IMR-90 (cell line): ENCODE measurements around the gene RASGEF1C. TPM values are rescaled to one million over a fixed set of nuclear protein-coding genes. Genes with fewer than 3 reads are reported as not detected.

Experiments
- ATAC-seq: fragments of 200-7000 bp; cut with Tn5 transposase; 2 replicates; pipeline ENCODE4 v1.9.1; 2020; ENCODE audit warnings: low read depth, mild to moderate bottlenecking, moderate library complexity
- BruUV-seq: library from RNA; stranded (reverse); fragments of 400-500 nt; replicated peaks from 2 replicates; lab custom pipeline; 2021; lab: Mats Ljungman, UMichigan
- CTCF ChIA-PET: fragments of 300-600 bp; formaldehyde crosslinking; extraction: SDS; loops from one replicate; lab custom pipeline; 2021; ENCODE audit warnings: antibody characterized with exemption; lab: Yijun Ruan, JAX
- POLR2A ChIA-PET: fragments of 300-600 bp; sonication (Branson Sonifier 250); formaldehyde crosslinking; loops from one replicate; lab custom pipeline; 2022; ENCODE audit warnings: antibody characterized with exemption; ENCODE audit not compliant: unreplicated experiment; lab: Charles Lee
- DNase-seq: peaks from one replicate; pipeline ENCODE4 v3.0.0; 2013
- H2AFZ ChIP-seq: replicated peaks from 2 replicates; pipeline ENCODE3; 2013; ENCODE audit warnings: low read length, mild to moderate bottlenecking; ENCODE audit not compliant: poor library complexity
- H2AK5ac ChIP-seq: 2 replicates; pipeline ENCODE4 v1.6.1; 2013; ENCODE audit warnings: low read depth, low read length, inconsistent platforms
- H2AK9ac ChIP-seq: replicated peaks from 2 replicates; pipeline ENCODE3; 2013; ENCODE audit warnings: mild to moderate bottlenecking, low read depth, low read length, moderate library complexity; ENCODE audit not compliant: poor library complexity
- H2BK120ac ChIP-seq: 2 replicates; pipeline ENCODE4 v1.6.1; 2013; ENCODE audit warnings: low read depth, low read length, inconsistent platforms
- H2BK15ac ChIP-seq: 3 replicates; pipeline ENCODE4 v1.6.1; 2013; ENCODE audit warnings: low read depth, low read length, inconsistent platforms
- H2BK20ac ChIP-seq: 2 replicates; pipeline ENCODE4 v1.6.1; 2013; ENCODE audit warnings: low read depth, mild to moderate bottlenecking, inconsistent platforms, low read length, moderate library complexity
- H2BK5ac ChIP-seq: 2 replicates; pipeline ENCODE4 v1.6.1; 2013; ENCODE audit warnings: mild to moderate bottlenecking, low read depth, low read length, inconsistent platforms; ENCODE audit not compliant: poor library complexity, severe bottlenecking
- H3K14ac ChIP-seq: replicated peaks from 2 replicates; pipeline ENCODE4 v1.6.1; 2013; ENCODE audit warnings: low read depth, low read length, inconsistent platforms
- H3K18ac ChIP-seq: 2 replicates; pipeline ENCODE4 v1.6.1; 2013; ENCODE audit warnings: low read depth, low read length, control low read depth
- H3K23ac ChIP-seq: 2 replicates; pipeline ENCODE4 v1.6.1; 2013; ENCODE audit warnings: low read depth, low read length, inconsistent platforms
- H3K27ac ChIP-seq: 2 replicates; pipeline ENCODE4 v1.5.1; 2013; ENCODE audit warnings: mild to moderate bottlenecking, control low read depth, low read length; ENCODE audit not compliant: insufficient read depth
- H3K27me3 ChIP-seq: 2 replicates; pipeline ENCODE4 v1.6.1; 2013; ENCODE audit warnings: low read length; ENCODE audit not compliant: control insufficient read depth, insufficient read depth
- H3K36me3 ChIP-seq: 2 replicates; pipeline ENCODE4 v1.6.1; 2013; ENCODE audit warnings: low read length, mixed read lengths; ENCODE audit not compliant: control insufficient read depth, insufficient read depth
- H3K4ac ChIP-seq: 2 replicates; pipeline ENCODE4 v1.6.1; 2013; ENCODE audit warnings: low read depth, low read length, inconsistent platforms
- H3K4me1 ChIP-seq: 2 replicates; pipeline ENCODE4 v1.6.1; 2013; ENCODE audit warnings: low read length, mixed read lengths; ENCODE audit not compliant: control insufficient read depth, insufficient read depth
- H3K4me2 ChIP-seq: 2 replicates; pipeline ENCODE4 v1.6.1; 2013; ENCODE audit warnings: low read depth, mild to moderate bottlenecking, control low read depth, low read length, moderate library complexity
- H3K4me3 ChIP-seq: 2 replicates; pipeline ENCODE4 v1.5.1; 2013; ENCODE audit warnings: low read depth, mild to moderate bottlenecking, control low read depth, low read length, moderate library complexity; ENCODE audit not compliant: insufficient read depth
- H3K56ac ChIP-seq: 2 replicates; pipeline ENCODE4 v1.6.1; 2013; ENCODE audit warnings: low read length, inconsistent platforms; ENCODE audit not compliant: insufficient read depth; ENCODE audit errors: extremely low read depth
- H3K79me1 ChIP-seq, 2 experiments: 2 replicates each; pipeline ENCODE4 v1.6.1; 2013; ENCODE audit warnings: low read length in 2 of 2, inconsistent platforms in 1 of 2, low read depth in 1 of 2
- H3K9ac ChIP-seq: 2 replicates; pipeline ENCODE4 v1.6.1; 2013; ENCODE audit warnings: low read depth, low read length, control low read depth
- H3K9me1 ChIP-seq: 2 replicates; pipeline ENCODE4 v1.6.1; 2013; ENCODE audit warnings: low read length, inconsistent platforms; ENCODE audit not compliant: insufficient read depth
- H3K9me3 ChIP-seq: 2 replicates; pipeline ENCODE4 v1.6.1; 2013; ENCODE audit warnings: low read length; ENCODE audit not compliant: control insufficient read depth, insufficient read depth
- H4K20me1 ChIP-seq: 2 replicates; pipeline ENCODE4 v1.6.1; 2013; ENCODE audit warnings: low read length, inconsistent platforms; ENCODE audit not compliant: insufficient read depth
- H4K5ac ChIP-seq: 2 replicates; pipeline ENCODE4 v1.6.1; 2013; ENCODE audit warnings: mild to moderate bottlenecking, low read depth, low read length, control low read depth
- H4K8ac ChIP-seq, 2 experiments: 2 replicates each; pipeline ENCODE4 v1.6.1; 2013; ENCODE audit warnings: low read depth in 2 of 2, low read length in 2 of 2, control low read depth in 1 of 2, inconsistent platforms in 1 of 2
- H4K91ac ChIP-seq: 2 replicates; pipeline ENCODE4 v1.6.1; 2013; ENCODE audit warnings: low read depth, low read length, inconsistent platforms; ENCODE audit not compliant: insufficient read depth
- BHLHE40 ChIP-seq: fragments of 150-350 bp; IDR thresholded peaks from 2 replicates; pipeline ENCODE4 v1.6.1; 2016; ENCODE audit warnings: mild to moderate bottlenecking, low read depth, low read length
- CEBPB ChIP-seq: IDR thresholded peaks from 2 replicates; pipeline ENCODE4 v1.6.1; 2012; ENCODE audit warnings: low read depth, low read length, improper control_type of control experiment
- CHD1 ChIP-seq: IDR thresholded peaks from 2 replicates; pipeline ENCODE4 v1.6.1; 2012; ENCODE audit warnings: low read depth, low read length, improper control_type of control experiment
- FOS ChIP-seq: fragments of 150-350 bp; IDR thresholded peaks from 2 replicates; pipeline ENCODE4 v1.6.1; 2016; ENCODE audit warnings: low read depth, low read length
- MAFK ChIP-seq: IDR thresholded peaks from 2 replicates; pipeline ENCODE4 v1.6.1; 2012; ENCODE audit warnings: low read depth, low read length, improper control_type of control experiment
- MAZ ChIP-seq: IDR thresholded peaks from 2 replicates; pipeline ENCODE4 v1.6.1; 2012; ENCODE audit warnings: low read depth, mild to moderate bottlenecking, low read length, improper control_type of control experiment, moderate library complexity, borderline replicate concordance
- MXI1 ChIP-seq: IDR thresholded peaks from 2 replicates; pipeline ENCODE4 v1.6.1; 2012; ENCODE audit warnings: low read depth, mild to moderate bottlenecking, low read length, moderate library complexity, borderline replicate concordance
- NFE2L2 ChIP-seq: fragments of 150-350 bp; IDR thresholded peaks from 2 replicates; pipeline ENCODE4 v1.6.1; 2016; ENCODE audit warnings: low read depth, mild to moderate bottlenecking, low read length
- POLR2A ChIP-seq: IDR thresholded peaks from 2 replicates; pipeline ENCODE4 v1.6.1; 2012; ENCODE audit warnings: mild to moderate bottlenecking, low read depth, low read length
- RAD21 ChIP-seq: IDR thresholded peaks from 2 replicates; pipeline ENCODE4 v1.6.1; 2012; ENCODE audit warnings: low read length, improper control_type of control experiment
- RFX5 ChIP-seq: IDR thresholded peaks from 2 replicates; pipeline ENCODE4 v1.8.0; 2012; ENCODE audit warnings: low read depth, mild to moderate bottlenecking, low read length, moderate library complexity
- SMC3 ChIP-seq: fragments of 150-350 bp; IDR thresholded peaks from 2 replicates; pipeline ENCODE4 v1.6.1; 2016; ENCODE audit warnings: low read depth, mild to moderate bottlenecking, antibody characterized with exemption, low read length, moderate library complexity
- WGBS, 2 experiments: methylation state at CpG; one replicate each; pipeline versions ENCODE4 v1.1.5 to v1.1.7; 2013; ENCODE audit warnings: missing lambda C conversion rate in 2 of 2; ENCODE audit not compliant: insufficient read length in 1 of 2; ENCODE audit errors: extremely low coverage in 2 of 2; 5-methylcytosine and 5-hydroxymethylcytosine counted together
- dilution Hi-C: fragments of 300-500 bp; cut with HindIII; formaldehyde crosslinking; loops from one replicate; pipeline ENCODE4 v1.14.3; 2018; ENCODE audit warnings: low sequenced_read_pairs; ENCODE audit not compliant: unreplicated experiment
- in situ Hi-C: fragments of 300-500 bp; cut with MboI; formaldehyde crosslinking; loops from 3 replicates; pipeline ENCODE4 v1.14.3; 2019; ENCODE audit warnings: low sequenced_read_pairs, inconsistent platforms, mixed read lengths
- intact Hi-C: fragments of 100-400 bp; cut with micrococcal nuclease; formaldehyde crosslinking; loops from 2 replicates; pipeline ENCODE4 v1.10.0; 2022
- polyA plus RNA-seq, 3 experiments: library from polyadenylated mRNA; depleted of rRNA; stranded (reverse); fragments of >200 nt; gene quantifications; 2 replicates each; pipeline ENCODE4 v1.2.3, GENCODE V29; 2012; ENCODE audit warnings: low replicate concordance in 1 of 3
- total RNA-seq: library from RNA; depleted of rRNA; stranded (reverse); fragments of >200 nt; gene quantifications from 2 replicates; pipeline ENCODE4 v1.2.3, GENCODE V29; 2012
- TF ChIP-seq, protein P1 (sequence below): fragments of 150-350 bp; IDR thresholded peaks from 2 replicates; pipeline ENCODE4 v1.6.1; 2016; ENCODE audit warnings: low read depth, mild to moderate bottlenecking, low read length, moderate library complexity, borderline replicate concordance
- TF ChIP-seq, protein P2 (sequence below): conservative IDR thresholded peaks from 2 replicates; pipeline ENCODE4 v1.5.1; 2012; ENCODE audit warnings: mild to moderate bottlenecking, low read depth, low read length, improper control_type of control experiment
- TF ChIP-seq, protein P3 (sequence below): fragments of 150-350 bp; IDR thresholded peaks from 2 replicates; pipeline ENCODE4 v1.6.1; 2017; ENCODE audit warnings: mild to moderate bottlenecking, antibody characterized with exemption, low read length, low read depth

Gene RASGEF1C
- total and polyA plus RNA-seq, 2 of the 4 experiments (the other 2 are of a cell fraction): not detected

DNA sequence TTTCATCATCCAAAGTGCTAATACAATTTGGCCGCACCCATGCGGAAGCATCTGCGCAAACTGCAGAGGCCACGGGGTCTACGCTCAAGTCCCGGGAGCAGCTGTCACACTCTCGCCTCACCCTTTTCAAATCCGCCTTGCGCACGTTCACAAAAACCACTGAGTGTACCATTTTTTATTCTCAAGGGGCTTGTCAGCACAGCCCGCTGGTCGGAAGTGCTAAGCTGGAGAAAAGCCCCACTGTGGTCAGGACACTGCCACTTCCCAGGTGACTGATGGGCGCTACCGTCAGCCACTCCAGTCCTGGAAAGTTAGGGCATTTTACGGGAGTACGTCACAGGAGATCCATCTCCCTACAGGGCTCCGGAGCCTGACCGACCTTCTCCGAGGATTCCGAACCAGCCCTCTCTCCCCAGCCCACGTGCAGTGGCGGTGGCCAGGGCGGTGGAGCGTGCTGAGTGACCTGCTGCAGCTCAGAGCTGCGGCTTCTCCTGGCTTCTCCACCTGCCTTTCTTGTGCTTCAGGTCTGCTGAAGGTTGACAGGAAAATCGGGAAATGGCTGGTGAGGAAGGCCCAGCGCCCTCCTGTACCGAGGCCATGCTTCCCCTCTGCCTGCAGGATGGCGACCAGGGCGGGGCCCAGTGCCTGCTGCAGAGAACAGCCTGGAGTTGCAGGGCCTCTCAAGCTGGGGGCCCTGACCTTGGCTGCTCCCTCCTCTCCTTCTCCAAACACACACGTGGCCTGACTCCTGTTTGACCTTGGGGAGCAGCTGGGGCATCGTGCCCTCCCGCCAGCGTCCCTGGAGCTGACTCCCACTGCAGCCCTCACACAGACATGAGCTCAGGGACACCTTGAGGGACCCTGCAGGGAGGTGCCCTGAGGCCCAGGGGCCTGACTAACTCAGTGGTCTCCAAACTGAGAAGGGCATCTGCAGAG, 14.3 kb downstream of the RASGEF1C start:
- no peak overlapping the region for H4K8ac ChIP-seq
- no peak overlapping the region for H2BK120ac ChIP-seq
- DNase-seq (no peak), ATAC-seq (no peak)
- no peak overlapping the region for H3K9ac ChIP-seq
- H3K56ac ChIP-seq: no peak overlapping the region
- no peak overlapping the region for H2AK5ac ChIP-seq
- BruUV-seq: no TSS peak
- H3K4me1 ChIP-seq: no peaks in the 10 kb centered on the region
- no peaks in the 10 kb centered on the region for H3K79me1 ChIP-seq
- 74% methylated on average over 16 of the region's 34 CpGs; no CpG with 5 or more reads in 1 of the 2 experiments for WGBS, 2 experiments
- no peak overlapping the region for H2BK5ac ChIP-seq
- H4K91ac ChIP-seq: no peak overlapping the region
- H3K23ac ChIP-seq: no peak overlapping the region
- H3K14ac ChIP-seq: no peak overlapping the region
- H3K27me3 ChIP-seq: 0 out of 2 replicates have a peak, but pooled peaks cover 4% of the 10 kb centered on the region
- no peak overlapping the region for H3K18ac ChIP-seq
- no peak overlapping the region for H3K4ac ChIP-seq
- no peak overlapping the region for H2BK20ac ChIP-seq
- H4K20me1 ChIP-seq: no peaks in the 10 kb centered on the region
- no peak overlapping the region for H3K4me3 ChIP-seq
- intact Hi-C loops (no loop called here), dilution Hi-C loops (no loop called here), in situ Hi-C loops (no loop called here)
- H4K5ac ChIP-seq: no peak overlapping the region
- no peak overlapping the region for H2BK15ac ChIP-seq
- ChIA-PET POLR2A (no interaction called here), CTCF (no interaction called here)
- H3K36me3 ChIP-seq: no peaks in the 10 kb centered on the region
- no peaks in the 10 kb centered on the region for H3K9me3 ChIP-seq
- no peaks in the 10 kb centered on the region for H3K9me1 ChIP-seq
- no peak overlapping the region for H2AFZ ChIP-seq
- H3K27ac ChIP-seq: no peak overlapping the region
- no peak overlapping the region for H2AK9ac ChIP-seq
- H3K4me2 ChIP-seq: no peak overlapping the region
- TF ChIP-seq, protein P1, sequence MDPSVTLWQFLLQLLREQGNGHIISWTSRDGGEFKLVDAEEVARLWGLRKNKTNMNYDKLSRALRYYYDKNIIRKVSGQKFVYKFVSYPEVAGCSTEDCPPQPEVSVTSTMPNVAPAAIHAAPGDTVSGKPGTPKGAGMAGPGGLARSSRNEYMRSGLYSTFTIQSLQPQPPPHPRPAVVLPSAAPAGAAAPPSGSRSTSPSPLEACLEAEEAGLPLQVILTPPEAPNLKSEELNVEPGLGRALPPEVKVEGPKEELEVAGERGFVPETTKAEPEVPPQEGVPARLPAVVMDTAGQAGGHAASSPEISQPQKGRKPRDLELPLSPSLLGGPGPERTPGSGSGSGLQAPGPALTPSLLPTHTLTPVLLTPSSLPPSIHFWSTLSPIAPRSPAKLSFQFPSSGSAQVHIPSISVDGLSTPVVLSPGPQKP: no peak
- TF ChIP-seq RFX5 (no peak), BHLHE40 (no peak), CEBPB (no peak), CHD1 (no peak), MAFK (no peak), NFE2L2 (no peak), SMC3 (no peak), MXI1 (no peak), FOS (no peak), MAZ (no peak), POLR2A (no peak), RAD21 (no peak)
- TF ChIP-seq, protein P2, sequence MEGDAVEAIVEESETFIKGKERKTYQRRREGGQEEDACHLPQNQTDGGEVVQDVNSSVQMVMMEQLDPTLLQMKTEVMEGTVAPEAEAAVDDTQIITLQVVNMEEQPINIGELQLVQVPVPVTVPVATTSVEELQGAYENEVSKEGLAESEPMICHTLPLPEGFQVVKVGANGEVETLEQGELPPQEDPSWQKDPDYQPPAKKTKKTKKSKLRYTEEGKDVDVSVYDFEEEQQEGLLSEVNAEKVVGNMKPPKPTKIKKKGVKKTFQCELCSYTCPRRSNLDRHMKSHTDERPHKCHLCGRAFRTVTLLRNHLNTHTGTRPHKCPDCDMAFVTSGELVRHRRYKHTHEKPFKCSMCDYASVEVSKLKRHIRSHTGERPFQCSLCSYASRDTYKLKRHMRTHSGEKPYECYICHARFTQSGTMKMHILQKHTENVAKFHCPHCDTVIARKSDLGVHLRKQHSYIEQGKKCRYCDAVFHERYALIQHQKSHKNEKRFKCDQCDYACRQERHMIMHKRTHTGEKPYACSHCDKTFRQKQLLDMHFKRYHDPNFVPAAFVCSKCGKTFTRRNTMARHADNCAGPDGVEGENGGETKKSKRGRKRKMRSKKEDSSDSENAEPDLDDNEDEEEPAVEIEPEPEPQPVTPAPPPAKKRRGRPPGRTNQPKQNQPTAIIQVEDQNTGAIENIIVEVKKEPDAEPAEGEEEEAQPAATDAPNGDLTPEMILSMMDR: no peak
- TF ChIP-seq, protein P3, sequence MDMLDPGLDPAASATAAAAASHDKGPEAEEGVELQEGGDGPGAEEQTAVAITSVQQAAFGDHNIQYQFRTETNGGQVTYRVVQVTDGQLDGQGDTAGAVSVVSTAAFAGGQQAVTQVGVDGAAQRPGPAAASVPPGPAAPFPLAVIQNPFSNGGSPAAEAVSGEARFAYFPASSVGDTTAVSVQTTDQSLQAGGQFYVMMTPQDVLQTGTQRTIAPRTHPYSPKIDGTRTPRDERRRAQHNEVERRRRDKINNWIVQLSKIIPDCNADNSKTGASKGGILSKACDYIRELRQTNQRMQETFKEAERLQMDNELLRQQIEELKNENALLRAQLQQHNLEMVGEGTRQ: no peak
